Activated T-helper 2 cell treated with anti-CD3 and anti-CD28 coated beads, Interferon-gamma antibody, Interleukin-2, Interleukin-4, amounts not matched to agents 10 μg/mL and 5 μg/mL and 100 μg/mL, durations not matched to agents 14 hours and 24 hours and 36 hours (primary cell): ENCODE results near the gene PAFAH2. TPM values are rescaled to one million over a fixed set of nuclear protein-coding genes. Genes with fewer than 3 reads are reported as not detected.
"Not testable (repeated sequence)": the region's sequence is repeated elsewhere in the genome, so short reads cannot be mapped to it uniquely, and the experiment has no call there.

Source experiments
- DNase-seq: peaks from one replicate; pipeline ENCODE4 v3.0.0; 2021; ENCODE audit warnings: low spot score
- H3K27ac Mint-ChIP-seq: one replicate; pipeline ENCODE4 v1.8.0; 2021; ENCODE audit warnings: mixed read lengths
- H3K27me3 Mint-ChIP-seq: one replicate; pipeline ENCODE4 v1.8.0; 2021; ENCODE audit warnings: low read depth, mixed read lengths
- H3K36me3 Mint-ChIP-seq: one replicate; pipeline ENCODE4 v1.8.0; 2021; ENCODE audit warnings: low read depth, mixed read lengths
- H3K4me1 Mint-ChIP-seq: one replicate; pipeline ENCODE4 v1.8.0; 2021; ENCODE audit warnings: low read depth, mixed read lengths
- H3K4me3 Mint-ChIP-seq: one replicate; pipeline ENCODE4 v1.8.0; 2021; ENCODE audit warnings: low read depth, mild to moderate bottlenecking, moderate library complexity, mixed read lengths
- H3K9me3 Mint-ChIP-seq: one replicate; pipeline ENCODE4 v1.8.0; 2021; ENCODE audit warnings: mixed read lengths
- intact Hi-C: fragments of 100-400 bp; cut with micrococcal nuclease; formaldehyde crosslinking; loops from one replicate; pipeline ENCODE4 v1.15.1; 2023
- total RNA-seq: library from RNA; stranded (reverse); gene quantifications from 2 replicates; pipeline ENCODE4 v1.2.3, GENCODE V29; 2022

Gene PAFAH2
- total RNA-seq, 1 donor from 2014 or later = 7.7 TPM

DNA sequence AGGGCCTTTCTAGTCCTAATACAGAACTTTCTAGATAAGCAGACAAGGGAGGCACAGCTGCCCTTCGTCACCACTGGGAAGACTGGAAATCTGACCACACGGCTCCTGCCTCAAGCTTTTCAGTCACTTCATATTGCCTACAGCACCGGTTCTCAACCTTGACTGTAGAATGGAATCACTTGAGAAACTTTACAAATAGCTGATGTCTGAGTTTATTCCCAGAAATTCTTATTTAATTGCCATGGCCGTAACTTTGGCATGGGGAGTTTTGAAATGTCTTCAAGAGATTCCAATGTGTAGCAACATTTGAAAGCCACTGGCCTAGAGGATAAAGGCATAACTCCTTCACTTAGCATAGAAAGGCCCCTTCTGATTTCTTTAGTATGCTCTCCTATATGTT is 49.2 kb downstream of the PAFAH2 start:
- H3K4me3 Mint-ChIP-seq = no peak overlapping the region
- no peak overlapping the region for H3K27ac Mint-ChIP-seq
- DNase-seq = no peak
- peaks cover 3% of the 10 kb centered on the region for H3K9me3 Mint-ChIP-seq
- intact Hi-C loops = no loop called here
- peaks cover under 1% of the 10 kb centered on the region for H3K27me3 Mint-ChIP-seq
- no peaks in the 10 kb centered on the region for H3K4me1 Mint-ChIP-seq
- H3K36me3 Mint-ChIP-seq = no peaks in the 10 kb centered on the region

DNA sequence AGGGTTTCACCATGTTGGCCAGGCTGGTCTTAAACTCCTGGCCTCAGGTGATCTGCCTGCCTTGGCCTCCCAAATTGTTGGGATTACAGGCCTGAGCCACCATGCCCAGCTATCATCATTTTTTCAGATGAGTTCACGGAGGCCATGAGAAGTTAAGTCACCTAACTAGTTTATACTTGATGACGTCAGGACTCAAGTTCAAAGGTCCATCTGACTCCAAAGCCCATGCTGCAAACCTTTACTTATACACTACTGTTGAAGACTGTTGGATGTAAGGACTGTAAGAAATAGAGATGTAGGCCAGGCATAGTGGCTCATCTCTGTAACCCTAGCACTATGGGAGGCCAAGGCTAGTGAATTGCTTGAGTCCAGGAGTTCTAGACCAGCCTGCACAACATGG is 50.8 kb downstream of the PAFAH2 start:
- Mint-ChIP-seq H3K4me1 (no peaks in the 10 kb centered on the region), H3K36me3 (peaks cover 3% of the 10 kb centered on the region), H3K27me3 (peaks cover 2% of the 10 kb centered on the region), H3K4me3 (no peak overlapping the region), H3K9me3 (peaks cover 9% of the 10 kb centered on the region), H3K27ac (no peak overlapping the region)
- DNase-seq = no peak
- intact Hi-C loops = no loop called here

DNA sequence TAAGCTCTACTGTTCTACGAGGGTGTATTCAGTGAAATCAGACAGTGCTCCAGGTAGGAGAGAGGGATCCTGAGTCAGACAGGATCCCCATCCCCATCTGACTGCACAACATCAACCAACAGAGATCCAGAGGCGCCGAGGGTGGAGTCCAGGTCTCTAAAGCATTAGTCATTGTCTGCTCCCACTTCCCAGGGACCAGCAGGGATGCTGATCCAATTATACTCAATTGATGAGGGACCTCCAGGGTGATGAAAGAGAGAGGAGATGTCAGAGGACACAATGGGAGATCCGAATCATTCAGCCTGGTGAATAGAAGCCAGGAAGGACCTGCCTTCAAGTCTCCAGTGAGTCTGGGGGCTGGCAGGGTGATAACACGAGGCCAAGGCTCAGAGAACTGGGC is 52.1 kb downstream of the PAFAH2 start:
- intact Hi-C loops = no loop called here
- Mint-ChIP-seq H3K36me3 (peaks cover 3% of the 10 kb centered on the region), H3K27ac (no peak overlapping the region), H3K27me3 (peaks cover 2% of the 10 kb centered on the region), H3K4me3 (no peak overlapping the region), H3K9me3 (peaks cover 9% of the 10 kb centered on the region), H3K4me1 (no peaks in the 10 kb centered on the region)
- DNase-seq = no peak

DNA sequence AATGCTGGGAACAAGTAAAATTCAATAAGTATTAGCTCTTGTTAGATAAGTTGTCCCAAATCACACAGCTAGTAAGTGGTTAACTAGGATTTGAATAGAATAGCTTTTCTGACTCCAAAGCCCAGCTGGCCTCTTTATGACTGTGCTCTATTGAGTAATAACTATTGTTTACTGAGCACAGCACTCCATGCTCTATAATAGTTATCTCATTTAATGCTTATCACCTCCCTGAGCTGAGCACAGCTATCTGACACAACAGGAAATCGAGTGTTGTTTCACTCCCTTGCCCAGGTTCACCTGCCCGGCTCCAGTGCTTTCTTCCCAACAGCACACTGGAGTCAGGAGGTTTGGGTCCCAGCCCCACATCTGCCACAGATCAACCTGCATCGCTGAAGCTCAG is 52.9 kb downstream of the PAFAH2 start:
- DNase-seq = no peak
- Mint-ChIP-seq H3K27me3 (peaks cover 3% of the 10 kb centered on the region), H3K4me3 (no peak overlapping the region), H3K9me3 (peaks cover 9% of the 10 kb centered on the region), H3K4me1 (no peaks in the 10 kb centered on the region), H3K36me3 (peaks cover 3% of the 10 kb centered on the region), H3K27ac (no peak overlapping the region)
- intact Hi-C loops = no loop called here

DNA sequence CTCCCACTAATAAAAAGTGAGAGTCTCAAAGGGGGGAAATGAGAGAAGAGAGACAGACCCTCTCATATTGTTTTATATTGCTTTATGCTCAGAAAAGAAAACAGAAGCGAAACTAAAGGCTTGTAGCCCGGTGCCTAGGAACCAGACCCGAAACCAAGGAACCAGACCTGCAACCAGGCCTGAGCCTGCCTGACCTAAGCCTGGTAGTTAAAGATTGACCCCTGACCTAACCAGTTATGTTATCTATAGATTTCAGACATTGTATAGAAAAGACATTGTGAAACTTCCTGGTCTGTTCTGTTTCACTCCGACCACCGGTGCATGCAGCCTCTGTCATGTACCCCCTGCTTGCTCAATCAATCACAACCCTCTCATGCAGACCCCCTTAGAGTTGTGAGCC is 54.4 kb downstream of the PAFAH2 start:
- H3K4me1 Mint-ChIP-seq = not testable (repeated sequence)

DNA sequence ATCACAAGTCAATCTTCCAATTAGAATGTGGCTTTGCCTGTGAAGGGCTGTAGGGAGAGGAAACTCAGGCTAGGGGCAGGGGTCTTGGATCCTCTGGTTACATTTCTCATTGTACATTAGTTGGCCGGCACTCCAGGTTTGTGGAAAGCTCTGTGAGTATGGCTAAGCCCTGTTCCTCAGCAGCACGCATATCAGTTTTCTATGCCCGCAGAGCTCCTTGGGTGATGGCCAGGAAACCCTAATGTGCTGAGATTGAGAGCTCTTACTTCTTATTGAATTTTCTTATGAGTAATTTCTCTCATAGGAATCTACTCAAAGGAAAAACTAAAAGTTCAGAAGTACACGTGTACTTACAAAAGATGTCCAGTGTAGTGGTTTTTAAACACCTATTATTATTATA is 60.9 kb downstream of the PAFAH2 start:
- intact Hi-C loops = no loop called here
- Mint-ChIP-seq H3K4me1 (peaks cover 4% of the 10 kb centered on the region), H3K27ac (no peak overlapping the region), H3K27me3 (peaks cover 12% of the 10 kb centered on the region), H3K4me3 (no peak overlapping the region), H3K9me3 (no peaks in the 10 kb centered on the region), H3K36me3 (no peaks in the 10 kb centered on the region)
- DNase-seq = no peak

More for the DNA sequence above, 54.4 kb downstream of the PAFAH2 start:
- H3K27ac Mint-ChIP-seq, H3K27me3 Mint-ChIP-seq, intact Hi-C loops, DNase-seq, H3K4me3 Mint-ChIP-seq, H3K36me3 Mint-ChIP-seq, H3K9me3 Mint-ChIP-seq: not testable (repeated sequence)

DNA sequence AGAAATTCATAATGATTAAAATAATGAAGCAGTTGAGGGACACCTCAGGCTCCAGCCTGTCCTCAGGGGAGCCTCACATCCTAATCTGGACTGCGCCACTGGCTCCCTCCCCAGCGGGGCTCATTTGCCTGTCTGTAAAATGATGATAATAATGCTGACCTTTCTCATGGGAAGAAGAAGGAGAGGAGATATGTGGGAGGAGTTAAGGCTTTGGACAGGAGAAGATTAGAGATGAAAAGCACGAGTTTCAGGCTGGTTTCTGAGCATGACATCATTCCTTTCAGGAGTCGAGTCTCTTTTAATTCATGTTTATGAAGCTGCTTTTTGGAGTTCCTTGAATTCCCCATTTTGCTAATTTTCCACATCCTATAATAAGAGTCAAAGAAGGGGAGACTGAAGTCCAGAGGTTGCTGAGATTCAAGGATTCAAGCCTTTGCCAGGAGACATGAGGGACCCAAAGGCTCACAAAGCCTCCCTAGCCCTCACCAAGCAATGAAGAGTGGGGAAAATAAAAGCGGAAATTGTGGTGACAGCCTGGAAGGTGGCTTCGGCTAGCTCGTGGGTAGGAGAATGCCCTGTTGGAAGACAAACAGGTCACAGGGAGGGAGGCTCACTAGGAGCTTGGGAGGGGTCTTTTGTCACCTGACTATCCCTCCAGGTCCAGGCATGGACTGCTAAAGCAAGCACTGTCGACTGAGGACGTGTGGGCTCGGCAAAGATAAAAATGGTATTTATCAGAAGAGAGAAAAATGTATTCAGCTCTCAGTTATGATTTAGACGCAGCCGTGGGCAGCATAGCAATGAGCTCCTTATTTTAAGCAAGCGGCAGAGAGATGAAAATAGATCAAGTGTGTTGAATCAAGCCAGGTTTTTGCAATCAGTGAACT is 64.1 kb downstream of the PAFAH2 start:
- Mint-ChIP-seq H3K27me3 (peaks cover 22% of the 10 kb centered on the region), H3K4me1 (peaks cover 4% of the 10 kb centered on the region), H3K9me3 (no peaks in the 10 kb centered on the region), H3K36me3 (no peaks in the 10 kb centered on the region), H3K4me3 (no peak overlapping the region), H3K27ac (no peak overlapping the region)
- intact Hi-C loops = no loop called here
- DNase-seq = no peak

- H3K4me1 Mint-ChIP-seq, DNase-seq, H3K27ac Mint-ChIP-seq, intact Hi-C loops, H3K9me3 Mint-ChIP-seq, H3K36me3 Mint-ChIP-seq, H3K4me3 Mint-ChIP-seq: not testable (repeated sequence)
- H3K27me3 Mint-ChIP-seq = peaks cover 22% of the 10 kb centered on the region
Observed at GRCh38 chr1:25932811-25933400, 65.0 kb downstream of the PAFAH2 start.

GRCh38 chr1:25932321-25932720 is 65.5 kb downstream of the PAFAH2 start:
- H3K4me1 Mint-ChIP-seq = peaks cover 4% of the 10 kb centered on the region
- no peak overlapping the region for H3K4me3 Mint-ChIP-seq
- H3K27me3 Mint-ChIP-seq = peaks cover 22% of the 10 kb centered on the region
- DNase-seq = no peak
- H3K9me3 Mint-ChIP-seq = no peaks in the 10 kb centered on the region
- intact Hi-C loops = no loop called here
- H3K27ac Mint-ChIP-seq = no peak overlapping the region
- no peaks in the 10 kb centered on the region for H3K36me3 Mint-ChIP-seq

- Mint-ChIP-seq H3K27me3 (peaks cover 40% of the 10 kb centered on the region), H3K36me3 (no peaks in the 10 kb centered on the region), H3K4me3 (no peak overlapping the region), H3K27ac (no peak overlapping the region), H3K4me1 (peaks cover 9% of the 10 kb centered on the region), H3K9me3 (no peaks in the 10 kb centered on the region)
- intact Hi-C loops = no loop called here
- DNase-seq = no peak
Observed at GRCh38 chr1:25929016-25929415, 68.8 kb downstream of the PAFAH2 start.

GRCh38 chr1:25927521-25928265 is 70.2 kb downstream of the PAFAH2 start:
- Mint-ChIP-seq H3K4me1 (peaks cover 11% of the 10 kb centered on the region), H3K27me3 (peaks cover 44% of the 10 kb centered on the region), H3K9me3 (no peaks in the 10 kb centered on the region), H3K4me3 (no peak overlapping the region), H3K27ac (no peak overlapping the region), H3K36me3 (no peaks in the 10 kb centered on the region)
- no peak for DNase-seq
- intact Hi-C loops = no loop called here

DNA sequence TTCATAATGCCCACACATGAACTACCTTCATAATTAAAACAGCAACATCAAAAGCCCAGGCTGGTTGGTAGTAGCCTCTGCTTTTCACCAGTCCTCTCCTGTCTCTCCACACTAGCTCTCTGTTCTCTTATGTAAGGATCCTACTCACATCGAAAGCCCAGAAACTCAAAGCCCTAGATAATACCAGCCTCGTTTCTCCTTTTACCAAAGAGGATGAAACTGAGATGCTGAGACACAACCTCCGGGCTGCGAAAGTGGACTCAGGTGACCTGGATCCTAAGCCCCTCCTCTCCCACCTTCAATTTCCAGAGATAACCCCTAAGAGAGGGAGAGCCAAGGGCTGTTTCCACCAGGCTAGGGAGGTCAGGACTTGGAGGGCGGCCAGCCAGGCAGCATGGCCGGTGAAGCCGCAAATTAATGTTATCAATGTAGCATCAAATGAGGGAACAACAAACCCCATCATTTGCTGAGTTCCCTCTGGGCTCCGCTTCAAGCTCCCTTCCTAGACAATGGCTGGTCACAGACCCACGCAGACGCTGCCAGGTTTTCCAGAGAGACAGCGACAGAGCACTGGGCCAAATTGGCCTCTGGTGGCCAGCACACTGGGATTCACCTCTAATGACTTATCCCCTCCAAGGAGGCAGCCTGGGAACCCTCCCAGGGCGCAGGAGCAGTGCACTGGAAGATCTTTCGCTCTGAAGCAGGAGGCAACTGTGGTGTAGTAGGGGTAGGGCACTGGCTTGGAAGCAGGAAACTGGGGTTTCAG is 70.9 kb downstream of the PAFAH2 start:
- H3K27me3 Mint-ChIP-seq = peaks cover 45% of the 10 kb centered on the region
- H3K36me3 Mint-ChIP-seq = no peaks in the 10 kb centered on the region
- H3K4me3 Mint-ChIP-seq = no peak overlapping the region
- intact Hi-C loops = no loop called here
- peaks cover 17% of the 10 kb centered on the region for H3K4me1 Mint-ChIP-seq
- no peaks in the 10 kb centered on the region for H3K9me3 Mint-ChIP-seq
- DNase-seq = no peak
- H3K27ac Mint-ChIP-seq = no peak overlapping the region
